HepG2 (cell line): Measurements from ENCODE around the gene SLC25A36. TPM values are rescaled to one million over a fixed set of nuclear protein-coding genes. Genes with fewer than 3 reads are reported as not detected.

Experiments
- ATF5 ChIP-seq: sonication (generic); formaldehyde crosslinking; IDR thresholded peaks from 2 replicates; pipeline ENCODE4 v1.4.0; 2020; ENCODE audit warnings: mild to moderate bottlenecking, low read depth, missing genetic modification reagents
- CREM ChIP-seq, 2 experiments: sonication (generic) in 1 of 2; formaldehyde crosslinking in 1 of 2; IDR thresholded peaks; 2 replicates each; pipeline versions ENCODE4 v1.4.0 to v1.6.1; 2016 to 2020; ENCODE audit warnings: antibody characterized with exemption in 1 of 2, mild to moderate bottlenecking in 1 of 2, missing genetic modification reagents in 1 of 2
- GABPB1 ChIP-seq: IDR thresholded peaks from 2 replicates; pipeline ENCODE4 v1.6.1; 2016; ENCODE audit warnings: mild to moderate bottlenecking, missing genetic modification reagents, moderate library complexity, missing compliant biosample characterization
- HMGXB3 ChIP-seq: sonication (generic); formaldehyde crosslinking; IDR thresholded peaks from 2 replicates; pipeline ENCODE4 v1.4.0; 2020; ENCODE audit warnings: missing genetic modification reagents, borderline replicate concordance
- LBX2 ChIP-seq: sonication (generic); formaldehyde crosslinking; IDR thresholded peaks from 2 replicates; pipeline ENCODE4 v1.5.0; 2020; ENCODE audit warnings: missing genetic modification reagents, mild to moderate bottlenecking, borderline replicate concordance
- NFKB2 ChIP-seq: sonication (generic); formaldehyde crosslinking; IDR thresholded peaks from 2 replicates; pipeline ENCODE4 v1.4.0; 2020; ENCODE audit warnings: missing genetic modification reagents, borderline replicate concordance
- POLR2A ChIP-seq, 2 experiments: IDR thresholded peaks; 2 replicates each; pipeline ENCODE4 v1.6.1; 2011; ENCODE audit warnings: low read depth in 2 of 2, low read length in 2 of 2, mild to moderate bottlenecking in 1 of 2, moderate library complexity in 1 of 2; ENCODE audit not compliant: insufficient read depth in 1 of 2
- POLR2AphosphoS5 ChIP-seq: IDR thresholded peaks from 2 replicates; pipeline ENCODE4 v1.6.1; 2012; ENCODE audit warnings: low read depth, low read length
- SALL1 ChIP-seq: sonication (generic); formaldehyde crosslinking; IDR thresholded peaks from 2 replicates; pipeline ENCODE4 v1.8.0; 2022; ENCODE audit warnings: mild to moderate bottlenecking, missing genetic modification reagents
- SOX6 ChIP-seq, 2 experiments: fragments of 450-650 bp in 1 of 2; sonication (generic) in 1 of 2; formaldehyde crosslinking in 1 of 2; IDR thresholded peaks; 2 replicates each; pipeline versions ENCODE4 v1.4.0 to v1.6.1; 2017 to 2020; ENCODE audit warnings: antibody characterized with exemption in 1 of 2, mild to moderate bottlenecking in 1 of 2, missing genetic modification reagents in 1 of 2
- TAF1 ChIP-seq: sonication (generic); formaldehyde crosslinking; IDR thresholded peaks from 2 replicates; pipeline ENCODE4 v1.4.0; 2020; ENCODE audit warnings: missing genetic modification reagents
- ZNF232 ChIP-seq: sonication (generic); formaldehyde crosslinking; IDR thresholded peaks from 2 replicates; pipeline ENCODE4 v1.4.0; 2020; ENCODE audit warnings: missing genetic modification reagents, borderline replicate concordance
- ZNF569 ChIP-seq: sonication (generic); formaldehyde crosslinking; IDR thresholded peaks from 2 replicates; pipeline ENCODE4 v1.5.0; 2020; ENCODE audit warnings: mild to moderate bottlenecking, missing genetic modification reagents, moderate library complexity, borderline replicate concordance
- polyA plus RNA-seq, 8 experiments: library from polyadenylated mRNA; depleted of rRNA in 3 of 8; stranded (reverse) in 7 of 8; unstranded in 1 of 8; fragments of >200 nt; fragmentation: Illumina TruSeq in 4 of 8; extraction: Trizol in 4 of 8; gene quantifications; 2 replicates each; pipeline versions ENCODE4 v1.2.1 to v1.2.3, GENCODE V29; 2011 to 2016; ENCODE audit warnings: low read depth in 4 of 8, missing spikeins in 1 of 8, mixed read lengths in 1 of 8; ENCODE audit not compliant: insufficient read depth in 1 of 8
- total RNA-seq, 5 experiments: library from RNA; depleted of rRNA; stranded (reverse); fragments of >200 nt; fragmentation: Illumina TruSeq; extraction: Trizol; gene quantifications; 2 replicates each; pipeline ENCODE4 v1.2.3, GENCODE V29; 2016; ENCODE audit warnings: low read depth in 1 of 5
- TF ChIP-seq, protein P1 (sequence below): sonication (generic); formaldehyde crosslinking; IDR thresholded peaks from 2 replicates; pipeline ENCODE4 v1.4.0; 2020; ENCODE audit warnings: missing genetic modification reagents
- TF ChIP-seq, protein P2 (sequence below), 2 experiments: IDR thresholded peaks; 2 replicates each; pipeline ENCODE4 v1.6.1; 2011 to 2012; ENCODE audit warnings: low read length in 2 of 2, borderline replicate concordance in 1 of 2, low read depth in 1 of 2, mild to moderate bottlenecking in 1 of 2, moderate library complexity in 1 of 2

SLC25A36 gene
- total and polyA plus RNA-seq, 2 of the 13 experiments (the other 11 are each of a cell fraction or from before 2014, with no cell fraction given), result 30.6 to 85.6 TPM

- TF ChIP-seq CREM (IDR thresholded peaks at IDR 0.05) (peak; percentile 35; the same call in 1 of the 2 replicates), CREM (CRISPR knock-in tag; IDR thresholded peaks at IDR 0.05) (no peak), HMGXB3 (CRISPR knock-in tag) (peak; percentile 46; the same call in 1 of the 2 replicates), LBX2 (CRISPR knock-in tag) (no peak), SOX6 (IDR thresholded peaks at IDR 0.05) (no peak), SOX6 (CRISPR knock-in tag; IDR thresholded peaks at IDR 0.05) (no peak), TAF1 (CRISPR knock-in tag) (peak; percentile 39), ZNF232 (0 out of 2 replicates have a peak, but pooled peaks have one; percentile 77), POLR2AphosphoS5 (peak; percentile 31; the same call in 1 of the 2 replicates), GABPB1 (CRISPR knock-in tag) (peak; percentile 72), POLR2A (IDR thresholded peaks at IDR 0.05; ENCODE audit: insufficient read depth in 1 of 2, low read depth in 2 of 2, low read length in 2 of 2) (peak; percentile 57 to 69; a peak in 3 of 4 replicates), ATF5 (no peak), ZNF569 (no peak), SALL1 (CRISPR knock-in tag) (peak; percentile 53), NFKB2 (CRISPR knock-in tag) (peak; percentile 49; the same call in 1 of the 2 replicates)
- TF ChIP-seq, protein P1, sequence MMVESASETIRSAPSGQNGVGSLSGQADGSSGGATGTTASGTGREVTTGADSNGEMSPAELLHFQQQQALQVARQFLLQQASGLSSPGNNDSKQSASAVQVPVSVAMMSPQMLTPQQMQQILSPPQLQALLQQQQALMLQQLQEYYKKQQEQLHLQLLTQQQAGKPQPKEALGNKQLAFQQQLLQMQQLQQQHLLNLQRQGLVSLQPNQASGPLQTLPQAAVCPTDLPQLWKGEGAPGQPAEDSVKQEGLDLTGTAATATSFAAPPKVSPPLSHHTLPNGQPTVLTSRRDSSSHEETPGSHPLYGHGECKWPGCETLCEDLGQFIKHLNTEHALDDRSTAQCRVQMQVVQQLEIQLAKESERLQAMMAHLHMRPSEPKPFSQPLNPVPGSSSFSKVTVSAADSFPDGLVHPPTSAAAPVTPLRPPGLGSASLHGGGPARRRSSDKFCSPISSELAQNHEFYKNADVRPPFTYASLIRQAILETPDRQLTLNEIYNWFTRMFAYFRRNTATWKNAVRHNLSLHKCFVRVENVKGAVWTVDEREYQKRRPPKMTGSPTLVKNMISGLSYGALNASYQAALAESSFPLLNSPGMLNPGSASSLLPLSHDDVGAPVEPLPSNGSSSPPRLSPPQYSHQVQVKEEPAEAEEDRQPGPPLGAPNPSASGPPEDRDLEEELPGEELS, result 0 out of 2 replicates have a peak, but pooled peaks have one; percentile 24
- TF ChIP-seq, protein P2, sequence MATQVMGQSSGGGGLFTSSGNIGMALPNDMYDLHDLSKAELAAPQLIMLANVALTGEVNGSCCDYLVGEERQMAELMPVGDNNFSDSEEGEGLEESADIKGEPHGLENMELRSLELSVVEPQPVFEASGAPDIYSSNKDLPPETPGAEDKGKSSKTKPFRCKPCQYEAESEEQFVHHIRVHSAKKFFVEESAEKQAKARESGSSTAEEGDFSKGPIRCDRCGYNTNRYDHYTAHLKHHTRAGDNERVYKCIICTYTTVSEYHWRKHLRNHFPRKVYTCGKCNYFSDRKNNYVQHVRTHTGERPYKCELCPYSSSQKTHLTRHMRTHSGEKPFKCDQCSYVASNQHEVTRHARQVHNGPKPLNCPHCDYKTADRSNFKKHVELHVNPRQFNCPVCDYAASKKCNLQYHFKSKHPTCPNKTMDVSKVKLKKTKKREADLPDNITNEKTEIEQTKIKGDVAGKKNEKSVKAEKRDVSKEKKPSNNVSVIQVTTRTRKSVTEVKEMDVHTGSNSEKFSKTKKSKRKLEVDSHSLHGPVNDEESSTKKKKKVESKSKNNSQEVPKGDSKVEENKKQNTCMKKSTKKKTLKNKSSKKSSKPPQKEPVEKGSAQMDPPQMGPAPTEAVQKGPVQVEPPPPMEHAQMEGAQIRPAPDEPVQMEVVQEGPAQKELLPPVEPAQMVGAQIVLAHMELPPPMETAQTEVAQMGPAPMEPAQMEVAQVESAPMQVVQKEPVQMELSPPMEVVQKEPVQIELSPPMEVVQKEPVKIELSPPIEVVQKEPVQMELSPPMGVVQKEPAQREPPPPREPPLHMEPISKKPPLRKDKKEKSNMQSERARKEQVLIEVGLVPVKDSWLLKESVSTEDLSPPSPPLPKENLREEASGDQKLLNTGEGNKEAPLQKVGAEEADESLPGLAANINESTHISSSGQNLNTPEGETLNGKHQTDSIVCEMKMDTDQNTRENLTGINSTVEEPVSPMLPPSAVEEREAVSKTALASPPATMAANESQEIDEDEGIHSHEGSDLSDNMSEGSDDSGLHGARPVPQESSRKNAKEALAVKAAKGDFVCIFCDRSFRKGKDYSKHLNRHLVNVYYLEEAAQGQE (IDR thresholded peaks at IDR 0.05; ENCODE audit: borderline replicate concordance in 1 of 2, low read depth in 1 of 2, low read length in 2 of 2), result no peak
Observed at GRCh38 chr3:140942221-140943104, 827 bp downstream of the SLC25A36 start (continued).
